Iris pigment epithelial cell (primary cell): ENCODE results near the gene HMG20B.

Experiments
- DNase-seq: peaks from one replicate; pipeline ENCODE4 v3.0.0-alpha.2; 2011; ENCODE audit warnings: low read depth

HMG20B gene

DNA sequence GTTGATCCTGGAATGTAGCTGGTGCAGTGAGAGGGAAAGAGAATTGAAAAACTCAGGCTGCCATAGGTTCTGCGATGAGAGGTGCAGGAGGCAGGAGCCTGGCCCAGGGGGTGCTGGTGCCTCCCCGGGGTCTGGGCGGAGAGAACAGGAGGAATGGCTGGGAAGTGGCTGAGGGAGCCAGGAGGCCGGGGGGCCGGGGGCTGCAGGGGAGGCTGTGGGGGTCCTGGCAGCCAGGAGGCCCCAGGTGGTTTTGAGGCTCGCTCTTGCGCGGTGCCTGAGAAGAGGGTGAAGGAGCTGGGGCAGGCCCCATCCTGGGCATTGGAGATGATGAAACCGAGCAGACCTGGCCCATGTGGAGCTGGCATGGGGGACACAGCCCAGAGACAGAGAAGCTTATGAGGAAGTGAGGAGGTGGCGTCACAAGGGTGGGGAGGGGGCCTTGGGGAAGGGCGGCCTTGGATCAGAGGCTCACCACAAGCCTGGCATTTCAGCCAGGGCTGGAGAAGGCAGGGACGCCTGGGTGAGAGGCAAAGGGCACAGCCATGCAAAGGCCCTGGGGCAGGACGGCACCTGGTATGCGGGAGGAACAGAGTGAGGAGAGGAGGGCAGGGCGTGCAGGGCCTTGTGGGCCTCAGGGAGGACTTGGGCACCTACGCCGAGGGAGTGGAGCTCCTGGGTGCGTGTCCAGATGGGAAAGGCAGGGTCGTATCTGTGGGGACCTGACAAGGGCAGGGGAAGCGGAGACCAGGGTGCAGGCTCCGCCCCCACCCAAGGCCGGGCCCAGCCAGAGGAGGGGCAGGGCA is 35.1 kb upstream of the HMG20B start:
- no peak for DNase-seq

DNA sequence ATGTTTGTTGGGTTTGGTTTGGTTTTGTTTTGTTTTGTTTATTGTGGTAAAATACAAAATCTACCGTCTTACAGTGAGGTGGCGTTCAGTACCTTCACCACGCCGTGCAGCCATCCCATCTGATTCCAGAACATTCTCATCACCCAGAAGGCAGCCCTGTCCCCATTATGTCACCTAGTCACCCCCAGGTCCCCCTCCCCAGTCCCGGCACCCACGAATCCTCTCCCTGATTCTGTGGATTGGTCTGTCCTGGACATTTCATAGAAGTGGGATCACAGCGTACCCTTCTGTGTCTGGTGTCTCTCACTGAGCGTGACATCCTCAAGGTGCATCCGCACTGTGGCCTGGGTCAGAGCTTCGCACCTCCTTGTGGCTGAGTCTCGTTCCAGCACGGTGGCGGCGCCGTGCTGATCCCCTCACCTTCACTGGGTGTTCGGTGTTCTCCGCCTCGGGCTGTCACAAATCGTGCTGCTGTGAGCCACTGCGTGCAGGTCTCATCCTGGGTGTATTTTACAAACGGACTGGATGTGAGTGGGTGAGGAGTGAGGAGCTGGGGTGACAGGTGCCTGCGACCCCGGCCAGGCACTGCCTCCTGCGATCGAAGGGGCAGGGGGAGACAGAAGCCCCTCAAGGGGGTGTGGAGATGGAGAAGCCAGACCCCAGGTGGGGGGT is 34.4 kb upstream of the HMG20B start:
- no peak for DNase-seq

DNA sequence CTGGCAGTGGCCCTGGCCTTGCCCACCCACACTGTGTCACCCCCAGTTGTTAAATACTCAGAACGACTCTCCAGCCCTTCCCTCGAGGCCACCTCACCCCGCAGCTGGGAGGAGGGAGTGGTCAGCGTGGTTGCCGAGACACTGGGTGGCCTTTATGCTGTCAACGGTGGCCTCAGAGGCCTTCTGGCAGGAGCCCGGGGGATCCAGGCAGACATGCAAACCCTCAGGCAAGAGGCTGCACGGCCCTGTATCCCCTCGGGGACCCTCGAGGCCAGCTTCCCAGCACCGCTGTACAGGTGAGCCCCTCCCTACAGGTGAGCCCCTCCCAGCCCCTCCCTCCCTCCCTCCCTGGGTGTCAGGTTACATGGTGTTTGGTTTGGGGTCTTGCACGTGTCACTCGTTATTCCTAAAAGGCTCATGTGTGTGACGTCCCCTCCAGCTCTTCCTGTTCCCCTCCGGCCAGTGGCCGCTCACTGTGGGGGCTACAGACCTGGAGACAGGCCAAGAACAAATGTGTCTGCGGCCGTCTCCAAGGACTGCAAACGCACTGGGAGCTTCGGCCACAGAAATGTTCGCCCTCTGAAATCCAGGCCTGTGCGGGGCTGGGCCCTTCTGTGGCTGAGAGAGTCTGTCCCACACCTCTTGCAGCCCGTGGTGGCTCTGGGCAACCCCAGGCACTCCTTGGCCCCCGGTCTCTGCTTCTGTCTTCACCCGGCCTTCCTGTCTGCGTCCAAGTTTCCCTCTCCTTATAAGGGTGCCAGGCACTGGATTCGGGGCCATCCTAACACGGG is 33.6 kb upstream of the HMG20B start, which contains the start of gene TEKTIP1:
TEKTIP1 (plus strand) TSS at position 210 of the 791 bp plus-strand sequence; CDS start at position 214, 4 bp downstream.
- no peak for DNase-seq

DNA sequence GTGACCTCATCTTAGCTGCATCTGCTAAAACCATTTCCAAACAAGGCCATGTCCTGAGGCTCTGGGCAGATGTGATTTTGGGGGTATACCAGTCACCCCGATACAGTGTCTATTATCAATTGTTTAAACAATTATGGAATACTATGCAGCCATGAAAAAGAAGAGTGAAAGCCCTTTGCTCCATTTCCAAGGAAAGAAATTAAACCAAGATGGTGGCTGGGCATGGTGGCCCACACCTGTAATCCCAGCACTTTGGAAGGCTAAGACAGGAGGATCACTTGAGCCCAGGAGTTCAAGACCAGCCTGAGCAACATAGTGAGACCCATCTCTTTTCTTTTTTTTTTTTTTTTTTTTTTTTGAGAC is 33.0 kb upstream of the HMG20B start:
- DNase-seq, result no peak

DNA sequence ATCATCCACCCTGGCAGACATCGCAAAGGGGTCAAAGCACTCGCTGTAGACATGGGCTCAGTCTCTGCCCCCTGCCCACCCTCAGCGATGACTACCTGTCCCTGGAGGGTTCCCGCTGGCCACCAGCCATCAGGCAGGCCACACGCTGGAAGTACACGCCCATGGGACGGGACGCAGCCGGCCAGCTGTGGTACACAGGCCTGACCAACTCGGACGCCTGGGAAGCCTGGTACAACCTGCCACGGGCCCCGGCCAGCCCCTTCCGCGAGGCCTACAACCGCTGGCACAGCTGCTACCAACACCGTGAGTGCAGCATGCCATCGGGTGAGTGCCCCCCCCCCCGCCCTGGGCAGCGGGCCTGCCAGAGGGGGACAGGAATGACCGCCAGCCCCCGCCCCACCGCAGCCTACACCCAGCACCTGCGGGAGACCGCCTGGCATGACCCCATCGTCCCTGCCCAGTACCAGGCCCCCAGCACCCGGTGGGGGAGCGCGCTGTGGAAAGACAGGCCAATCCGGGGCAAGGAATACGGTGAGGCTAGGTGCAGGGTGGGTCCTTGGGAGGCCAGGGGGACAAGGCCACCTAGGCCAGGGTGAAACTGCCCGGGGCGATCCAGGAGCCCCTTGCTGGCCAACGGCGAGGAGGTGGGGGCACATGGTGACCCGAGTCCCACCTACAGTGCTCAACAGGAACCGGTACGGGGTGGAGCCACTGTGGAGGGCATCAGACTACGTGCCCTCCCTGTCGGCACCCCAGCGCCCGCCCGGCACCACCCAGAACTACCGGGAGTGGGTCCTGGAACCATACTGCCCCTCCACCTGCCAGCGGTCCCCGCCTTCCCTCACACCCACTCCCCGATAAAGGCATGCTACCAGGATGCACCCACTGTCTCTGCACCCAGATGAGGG is 29.3 kb upstream of the HMG20B start:
- no peak for DNase-seq

DNA sequence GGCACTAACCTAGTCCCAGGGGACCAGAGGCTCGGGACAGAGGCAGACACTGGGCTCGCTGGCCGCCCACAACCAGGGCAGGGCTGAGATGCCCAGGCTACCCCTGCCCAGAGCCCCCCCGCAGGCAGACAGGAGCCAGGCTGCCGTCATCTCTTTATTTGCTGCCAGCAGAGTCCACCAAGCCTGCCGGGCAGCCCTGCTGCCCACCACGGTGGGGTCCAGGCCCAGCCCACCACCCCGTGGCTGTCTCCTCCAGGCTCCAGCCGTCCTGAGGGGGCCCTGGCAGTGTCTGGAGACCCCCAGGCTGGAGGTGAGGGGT is 28.7 kb upstream of the HMG20B start:
- no peak for DNase-seq

DNA sequence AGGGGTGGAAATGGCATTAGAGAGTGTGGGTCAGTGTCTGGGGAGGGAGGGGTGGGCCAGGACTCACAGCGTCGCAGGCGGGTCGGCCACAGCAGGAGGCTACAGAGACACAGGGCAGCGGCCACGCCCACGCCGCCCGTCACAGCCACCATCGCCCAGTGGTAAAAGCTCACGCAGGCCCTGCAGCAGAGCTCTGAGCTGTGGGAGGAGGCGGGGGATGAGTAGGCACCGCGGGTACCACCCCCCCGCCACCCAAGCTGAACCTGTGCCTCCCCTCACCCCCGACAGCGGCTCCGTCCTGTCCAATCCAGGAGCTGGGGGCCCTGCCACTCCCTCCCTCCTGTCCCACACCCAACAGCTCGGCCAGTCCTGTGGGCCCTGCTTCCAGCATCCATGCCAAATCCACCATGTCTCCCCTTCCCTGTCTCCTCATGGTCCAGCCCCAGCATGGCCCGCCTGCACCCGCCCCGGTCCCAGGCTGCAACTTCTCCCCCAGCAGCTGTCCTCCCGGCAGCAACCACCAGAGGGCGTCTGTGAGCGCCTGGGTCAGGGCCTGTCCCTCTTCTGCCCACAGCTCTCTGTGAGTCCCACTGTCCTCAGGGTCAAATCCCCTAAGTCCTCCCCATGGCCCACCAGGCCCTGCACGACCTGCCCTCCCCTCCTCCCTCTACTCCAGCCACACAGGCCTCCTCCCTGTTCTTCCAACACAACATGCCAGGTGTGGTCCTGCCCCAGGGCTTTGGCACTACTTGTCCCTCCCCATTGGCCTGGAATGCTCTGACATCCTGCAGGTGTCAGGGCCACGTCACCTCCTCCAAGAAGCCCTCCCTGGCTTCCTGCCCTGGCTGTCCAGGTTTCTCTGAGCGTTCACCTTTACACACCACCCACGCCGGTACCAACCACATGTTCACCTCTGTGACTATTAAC is 27.7 kb upstream of the HMG20B start:
- peak; percentile 19 for DNase-seq

DNA sequence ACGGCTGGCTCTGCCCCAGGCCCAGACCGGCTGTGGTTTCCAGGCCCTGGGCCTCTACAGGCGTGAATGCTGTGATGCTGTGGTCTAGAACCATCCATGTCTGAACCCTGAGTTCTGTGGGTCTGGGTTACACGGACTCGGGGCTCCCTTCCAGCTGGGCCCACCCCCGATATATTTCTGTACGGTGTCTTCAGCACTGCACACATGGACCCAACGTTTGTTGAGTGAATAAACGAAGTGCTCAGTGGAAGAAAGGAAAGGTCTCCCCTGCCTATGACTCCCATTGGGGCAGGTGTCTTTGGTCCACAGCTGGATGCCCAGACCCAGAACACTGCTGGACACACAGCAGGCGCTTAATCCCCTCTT is 27.1 kb upstream of the HMG20B start:
- no peak for DNase-seq

DNA sequence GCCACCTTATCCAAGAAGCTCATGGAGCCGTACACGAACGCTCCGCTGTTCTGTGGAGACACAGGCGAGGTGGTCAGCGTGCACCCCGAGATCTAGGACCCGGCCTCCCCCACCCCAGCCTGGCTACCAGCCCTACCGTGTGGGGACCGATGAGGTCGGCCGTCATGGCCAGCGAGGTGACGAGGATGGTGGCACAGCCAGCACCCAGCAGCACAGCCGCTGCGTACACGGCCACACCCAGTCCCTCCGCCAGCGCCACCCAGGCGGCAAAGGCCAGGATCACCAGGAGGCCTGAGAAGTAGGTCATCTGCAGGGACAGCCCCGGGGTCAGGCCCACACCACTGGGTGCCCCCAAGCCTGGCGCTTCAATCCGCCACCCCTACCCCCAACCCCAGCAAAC is 26.6 kb upstream of the HMG20B start:
- DNase-seq, result no peak

DNA sequence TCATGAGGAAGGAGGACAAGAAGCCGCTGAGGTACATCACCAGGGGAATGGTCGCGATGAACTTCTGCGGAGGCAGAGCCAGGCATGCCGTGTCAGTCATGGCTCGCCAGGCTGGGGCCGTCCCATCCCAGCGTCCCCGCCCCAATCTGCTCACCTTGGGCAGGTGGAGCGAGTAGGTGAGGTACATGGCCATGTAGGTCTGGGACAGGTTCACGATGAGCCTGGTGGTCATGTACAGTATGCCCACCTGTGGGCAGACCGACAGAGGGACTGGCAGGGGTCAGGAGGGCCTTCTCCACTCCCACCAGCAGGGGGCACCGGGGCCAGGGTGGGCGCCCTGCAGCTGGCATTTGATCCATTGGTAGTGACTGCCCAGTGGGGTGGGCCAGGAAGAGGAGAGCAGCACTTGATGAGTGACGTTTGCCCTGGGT is 25.4 kb upstream of the HMG20B start:
- no peak for DNase-seq

DNA sequence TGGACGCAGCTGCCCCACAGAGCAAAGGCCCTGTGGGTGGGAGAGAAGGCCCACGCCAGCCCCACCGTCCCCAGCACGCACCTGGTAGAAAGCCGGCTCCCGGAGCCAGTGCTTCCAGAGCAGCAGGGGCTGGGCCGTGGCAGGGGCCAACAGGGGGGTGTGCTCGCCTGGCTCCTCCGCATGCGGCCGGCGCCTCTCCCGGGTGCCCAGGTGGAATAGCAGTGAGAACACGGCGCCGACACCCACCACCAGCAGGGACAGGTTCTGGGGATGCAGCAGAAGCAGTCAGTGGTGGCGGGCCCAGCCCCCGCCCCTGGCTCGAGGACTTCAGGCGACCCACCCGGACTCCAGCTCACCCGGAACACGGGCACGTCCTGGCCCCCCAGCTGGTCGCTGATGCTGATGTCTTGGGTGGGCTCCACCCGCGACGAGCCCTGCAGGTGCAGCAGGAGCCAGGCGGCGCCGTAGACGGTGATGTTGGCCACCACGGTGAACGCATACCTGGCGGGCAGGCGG is 24.9 kb upstream of the HMG20B start:
- DNase-seq, result no peak

DNA sequence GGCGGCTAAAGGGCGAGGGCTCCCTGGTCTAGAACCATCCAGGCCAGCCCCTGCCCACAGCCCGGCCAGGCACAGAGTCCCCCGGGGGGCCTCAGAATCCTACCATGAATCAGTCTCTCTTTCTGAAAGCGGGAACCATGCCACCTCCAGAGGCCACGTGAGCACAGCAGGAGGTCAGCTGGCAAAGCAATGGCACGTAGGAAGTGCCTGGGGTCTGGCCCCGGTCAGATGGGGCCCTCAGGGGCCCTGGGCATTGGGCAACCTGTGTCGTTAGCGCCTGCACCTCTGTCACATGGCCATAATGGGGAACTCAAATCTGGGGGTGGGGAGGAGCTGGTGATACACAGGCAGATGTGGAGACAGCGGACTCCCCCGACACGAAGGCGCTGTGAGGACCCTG is 24.1 kb upstream of the HMG20B start:
- no peak for DNase-seq

DNA sequence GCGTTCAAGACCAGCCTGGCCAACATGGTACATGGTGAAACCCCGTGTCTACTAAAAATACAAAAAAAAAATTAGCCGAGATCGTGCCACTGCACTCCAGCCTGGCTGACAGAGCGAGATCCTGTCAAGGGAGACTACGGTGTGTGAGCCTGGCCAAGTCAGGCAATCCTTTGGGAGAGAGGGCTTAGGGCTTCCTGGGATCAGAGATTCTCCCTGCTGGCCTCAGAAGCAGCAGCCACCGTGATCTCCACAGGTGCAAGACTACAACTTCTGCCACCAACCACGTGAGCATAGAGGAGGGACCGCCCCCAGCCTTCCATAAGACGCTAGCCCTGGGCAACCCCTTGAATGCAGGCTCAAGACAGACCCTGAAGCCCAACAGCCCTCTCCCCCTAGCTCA is 22.9 kb upstream of the HMG20B start:
- DNase-seq, result no peak

DNA sequence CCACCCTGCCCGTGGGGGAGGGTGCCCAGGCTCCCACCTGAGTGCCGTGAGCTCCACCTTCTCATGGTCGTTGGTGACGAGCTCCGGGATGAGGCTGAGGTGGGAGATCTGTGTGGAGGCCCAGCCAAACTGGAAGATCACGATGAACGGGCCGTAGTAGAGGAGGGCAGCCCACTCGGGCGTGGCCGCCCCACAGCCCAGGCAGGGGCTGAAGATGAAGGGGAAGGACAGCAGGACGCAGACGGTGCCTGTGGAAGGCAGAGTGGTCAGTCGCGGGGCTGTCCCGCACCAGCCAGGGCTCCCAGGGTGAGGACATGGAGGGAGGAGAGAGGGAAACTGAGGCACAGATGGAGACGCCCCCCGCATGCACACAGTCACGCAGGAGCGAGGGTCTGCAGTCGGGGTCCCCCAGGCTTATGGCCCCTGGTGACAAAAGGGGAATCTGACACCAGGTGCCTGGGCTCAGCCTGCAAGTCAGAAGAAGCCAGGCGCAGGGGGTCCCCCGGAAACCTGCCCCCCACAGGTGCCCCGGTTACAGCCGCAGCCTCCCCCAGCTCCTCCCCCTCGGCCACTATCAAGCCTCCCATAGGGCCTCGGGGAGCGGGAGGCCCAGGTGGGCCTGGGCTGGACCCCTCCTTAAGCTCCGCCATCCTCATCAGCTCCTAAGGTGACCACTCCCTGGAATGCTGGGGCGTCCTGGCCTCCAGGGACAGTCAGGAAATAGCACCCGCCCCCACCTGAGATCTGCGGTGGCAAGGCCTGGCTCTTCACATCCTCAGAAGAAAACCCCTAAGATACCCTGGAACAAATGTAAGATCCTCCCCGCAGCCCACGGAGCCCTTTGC is 21.6 kb upstream of the HMG20B start:
- DNase-seq, result no peak

DNA sequence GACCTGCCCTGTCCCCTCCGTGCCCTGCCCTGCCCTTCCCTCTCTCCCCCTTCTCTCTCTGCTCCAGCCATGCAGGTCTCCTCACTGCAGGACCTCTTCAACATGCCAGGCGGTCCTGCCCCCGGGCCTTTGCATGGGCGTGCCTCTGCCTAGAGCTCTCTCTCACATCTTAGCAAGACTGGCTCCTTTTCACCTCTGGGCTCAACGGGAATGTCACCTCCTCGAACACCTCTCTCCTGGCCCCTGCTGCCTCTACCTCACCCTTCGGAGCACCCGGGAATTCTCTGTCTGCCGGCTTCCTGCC is 21.0 kb upstream of the HMG20B start:
- DNase-seq, result no peak

DNA sequence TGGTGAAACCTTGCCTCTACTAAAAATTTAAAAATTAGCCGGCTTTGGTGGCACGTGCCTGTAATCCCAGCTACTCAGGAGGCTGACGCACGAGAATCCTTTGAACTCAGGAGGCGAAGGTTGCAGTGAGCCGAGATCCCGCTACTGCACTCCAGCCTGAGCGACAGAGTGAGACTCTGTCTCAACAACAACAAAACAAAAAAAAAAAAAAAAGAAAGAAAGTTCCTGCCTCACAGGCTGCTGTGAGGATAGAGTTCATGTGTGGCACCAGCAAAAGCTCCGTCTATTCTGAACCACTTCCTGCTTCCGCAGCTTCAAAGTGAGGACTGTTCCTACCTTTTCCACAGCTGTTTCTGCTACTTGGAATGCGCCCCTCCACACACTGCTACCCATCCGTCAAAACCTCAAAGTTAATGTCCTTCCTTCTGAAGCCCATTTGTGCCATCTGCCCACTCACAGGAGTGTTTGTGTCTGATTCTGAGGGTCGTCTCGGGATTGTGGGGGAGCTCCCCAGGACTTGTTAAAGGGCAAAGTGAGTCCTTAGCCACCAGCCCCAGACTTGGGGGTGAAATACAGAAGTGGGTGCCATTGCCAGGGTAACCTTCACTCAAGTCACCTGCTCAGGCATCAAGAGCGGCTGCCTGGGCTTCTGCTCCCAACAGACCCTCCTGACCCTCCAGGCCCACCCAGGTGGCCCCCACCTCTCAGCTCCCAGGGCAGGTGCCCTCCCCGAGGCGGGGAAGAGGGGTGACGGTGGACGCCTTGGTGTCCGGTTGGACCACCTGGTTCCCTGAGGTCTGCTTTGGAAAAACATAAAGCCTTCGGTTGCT is 18.3 kb upstream of the HMG20B start:
- no peak for DNase-seq

DNA sequence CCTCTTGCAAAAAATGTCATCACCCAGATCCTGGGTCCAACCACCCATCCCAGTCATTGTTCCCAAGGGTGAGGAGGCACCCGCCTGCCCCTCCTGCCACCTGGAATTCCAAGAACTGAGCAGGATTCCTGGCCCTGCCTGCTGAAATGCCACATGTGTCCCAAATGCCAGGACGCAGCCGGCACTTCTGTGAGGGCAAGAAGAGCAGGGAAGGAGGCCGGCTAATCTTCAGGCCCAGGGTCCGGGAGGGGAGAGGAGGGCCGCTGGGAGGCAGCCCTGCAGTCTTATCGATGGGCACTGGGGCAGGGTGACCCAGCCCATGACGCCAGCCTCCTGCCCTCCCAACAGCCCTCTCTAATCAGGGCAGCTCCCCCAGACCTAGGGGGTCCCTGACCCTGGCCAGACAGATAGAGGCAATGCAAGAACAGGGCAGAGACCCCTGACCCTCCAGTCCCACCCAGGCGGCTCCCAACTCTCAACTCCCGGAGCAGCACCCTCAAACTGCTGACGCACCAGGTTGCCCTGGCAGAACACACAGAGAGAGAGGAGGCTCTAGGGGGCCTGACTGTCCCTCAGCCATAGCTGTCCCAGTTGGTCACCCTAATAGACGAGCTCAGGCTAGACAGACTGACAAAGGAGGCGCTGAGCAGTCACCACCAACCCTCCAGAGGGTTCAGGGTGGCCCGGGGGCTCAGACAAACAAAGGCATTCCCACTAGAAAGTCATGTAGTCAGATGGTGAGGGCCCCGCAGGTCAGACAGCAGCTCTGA is 16.9 kb upstream of the HMG20B start:
- no peak for DNase-seq

DNA sequence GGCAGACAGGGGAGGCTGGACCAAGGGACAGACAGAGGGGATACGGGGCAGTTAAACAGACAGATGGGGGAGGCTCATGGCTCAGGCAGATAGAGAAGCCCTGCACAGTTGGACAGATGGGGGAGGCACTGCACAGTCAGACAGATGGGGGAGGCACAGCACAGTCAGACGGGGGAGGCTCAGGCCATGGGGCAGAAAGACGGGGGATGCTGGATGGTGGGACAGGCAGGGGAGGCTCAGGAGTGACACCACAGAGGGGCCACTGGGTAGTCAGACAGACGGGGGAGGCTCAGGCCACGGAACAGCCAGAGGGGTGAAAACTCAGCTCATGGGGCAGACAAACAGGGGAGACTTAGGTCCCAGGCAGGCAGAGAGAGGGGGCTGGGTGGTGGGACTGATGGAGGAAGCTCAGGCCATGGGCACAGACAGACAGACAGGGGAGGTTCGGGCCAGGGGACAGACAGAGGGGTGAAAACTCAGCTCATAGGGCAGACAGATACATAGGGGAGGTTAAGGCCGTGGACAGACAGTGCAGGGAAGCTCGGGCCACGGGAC is 16.2 kb upstream of the HMG20B start:
- DNase-seq, result no peak
